OCI-LY3 (cell line): Measurements from ENCODE around the gene FGGY.

Experiments used
- CTCF ChIP-seq: fragments of 200-600, 300-600 bp; sonication (generic); IDR thresholded peaks from 2 replicates; pipeline ENCODE4 v1.5.1; 2014; ENCODE audit warnings: antibody characterized with exemption, low read length, low read depth
- EZH2phosphoT487 ChIP-seq: fragments of 200-600 bp; shearing (Covaris generic); IDR thresholded peaks from 2 replicates; pipeline ENCODE4 v1.6.1; 2018; ENCODE audit warnings: antibody characterized with exemption, mixed run types, low read depth

GRCh38 chr1:59605761-59606160 is 308.9 kb downstream of the FGGY start:
- TF ChIP-seq CTCF (no peak), EZH2phosphoT487 (no peak)
